Bronchial epithelial cell (primary cell): ENCODE data around the gene SYTL5. TPM values are rescaled to one million over a fixed set of nuclear protein-coding genes. Genes with fewer than 3 reads are reported as not detected.

Experiments
- DNase-seq: peaks from one replicate; pipeline ENCODE4 v3.0.0-alpha.2; 2010; ENCODE audit warnings: low read depth
- FAIRE-seq: peaks from 2 replicates; lab custom pipeline; 2011; peaks lifted over from hg19 to GRCh38; lab: Jason Lieb, UNC
- H3K27me3 ChIP-seq: 2 replicates; pipeline ENCODE4 v1.5.1; 2011; ENCODE audit warnings: low read length; ENCODE audit not compliant: control insufficient read depth, insufficient read depth
- H3K36me3 ChIP-seq: 2 replicates; pipeline ENCODE4 v1.5.1; 2011; ENCODE audit warnings: low read length; ENCODE audit not compliant: control insufficient read depth, insufficient read depth
- H3K4me3 ChIP-seq: 2 replicates; pipeline ENCODE4 v1.5.1; 2011; ENCODE audit warnings: mild to moderate bottlenecking, low read depth, low read length, control low read depth
- CTCF ChIP-seq: IDR thresholded peaks from 2 replicates; pipeline ENCODE4 v1.5.1; 2011; ENCODE audit warnings: mild to moderate bottlenecking, moderate library complexity, low read length, control low read depth, inconsistent platforms; ENCODE audit not compliant: insufficient read depth, severe bottlenecking
- total RNA-seq: library from RNA; depleted of rRNA; stranded (reverse); fragments of >200 nt; gene quantifications from 2 replicates; pipeline ENCODE4 v1.2.1, GENCODE V29; 2014

SYTL5 gene
- total RNA-seq, 1 donor from 2014 or later, result 1.3 TPM

- DNase-seq (no peak), FAIRE-seq (no peak)
- no peak for TF ChIP-seq CTCF
- Histone ChIP-seq H3K36me3 (no peaks in the 10 kb centered on the region), H3K4me3 (no peak overlapping the region), H3K27me3 (no peaks in the 10 kb centered on the region)
Observed at GRCh38 chrX:38163193-38163592, 156.8 kb downstream of the SYTL5 start.

DNA sequence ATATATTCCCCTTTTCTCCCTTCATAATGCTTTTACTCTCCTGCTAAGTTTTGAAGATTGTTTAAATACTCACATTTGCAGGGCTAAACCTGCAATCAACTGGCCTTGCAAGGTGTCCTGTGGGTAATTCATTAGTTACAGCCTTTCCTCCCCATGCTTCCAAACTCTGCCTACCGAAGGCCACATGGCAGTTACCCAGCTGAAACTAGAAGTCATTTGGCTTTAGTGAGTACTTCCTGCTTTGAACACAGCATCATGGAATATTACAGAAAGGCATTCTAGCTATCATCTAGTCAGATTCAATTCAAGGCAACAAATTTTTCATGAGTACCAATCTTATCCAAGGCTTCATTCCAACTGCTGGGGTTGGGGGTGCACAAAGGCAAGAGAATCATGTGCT is 158.7 kb downstream of the SYTL5 start:
- H3K27me3 ChIP-seq, result no peaks in the 10 kb centered on the region
- no peak overlapping the region for H3K4me3 ChIP-seq
- FAIRE-seq, result no peak
- DNase-seq, result no peak
- H3K36me3 ChIP-seq, result no peaks in the 10 kb centered on the region
- TF ChIP-seq CTCF, result no peak

GRCh38 chrX:38166478-38167083 is 160.2 kb downstream of the SYTL5 start:
- no peak overlapping the region for H3K4me3 ChIP-seq
- no peaks in the 10 kb centered on the region for H3K36me3 ChIP-seq
- DNase-seq, result peak; percentile 13
- FAIRE-seq, result no peak
- peak; percentile 5 for TF ChIP-seq CTCF
- H3K27me3 ChIP-seq, result no peaks in the 10 kb centered on the region

DNA sequence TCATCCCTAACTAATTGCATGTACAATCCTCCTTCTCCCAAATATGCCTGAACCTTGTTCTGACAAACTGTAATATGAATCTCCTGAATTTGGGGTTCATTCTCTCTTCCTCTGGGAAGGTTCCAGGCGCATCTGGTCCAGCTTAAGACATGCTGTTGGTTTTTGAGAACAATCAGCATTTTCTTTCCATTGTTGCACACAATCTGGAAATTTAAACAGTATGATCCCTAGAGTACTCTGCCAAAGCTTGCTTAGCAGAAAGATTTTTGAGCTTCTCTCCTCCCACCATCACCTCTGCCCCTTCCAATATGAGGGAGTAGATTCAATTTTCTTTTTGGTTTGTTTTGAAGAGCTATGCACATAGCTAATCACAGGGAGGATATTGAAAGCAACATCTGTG is 164.2 kb downstream of the SYTL5 start:
- no peaks in the 10 kb centered on the region for H3K27me3 ChIP-seq
- DNase-seq, result no peak
- no peak overlapping the region for H3K4me3 ChIP-seq
- no peak for FAIRE-seq
- no peaks in the 10 kb centered on the region for H3K36me3 ChIP-seq
- TF ChIP-seq CTCF, result no peak

- FAIRE-seq, result peak; percentile 55
- Histone ChIP-seq H3K4me3 (no peak overlapping the region), H3K36me3 (no peaks in the 10 kb centered on the region), H3K27me3 (no peaks in the 10 kb centered on the region)
- peak; percentile 12 for DNase-seq
- TF ChIP-seq CTCF, result no peak
Observed at GRCh38 chrX:38172596-38172995, 166.2 kb downstream of the SYTL5 start.

DNA sequence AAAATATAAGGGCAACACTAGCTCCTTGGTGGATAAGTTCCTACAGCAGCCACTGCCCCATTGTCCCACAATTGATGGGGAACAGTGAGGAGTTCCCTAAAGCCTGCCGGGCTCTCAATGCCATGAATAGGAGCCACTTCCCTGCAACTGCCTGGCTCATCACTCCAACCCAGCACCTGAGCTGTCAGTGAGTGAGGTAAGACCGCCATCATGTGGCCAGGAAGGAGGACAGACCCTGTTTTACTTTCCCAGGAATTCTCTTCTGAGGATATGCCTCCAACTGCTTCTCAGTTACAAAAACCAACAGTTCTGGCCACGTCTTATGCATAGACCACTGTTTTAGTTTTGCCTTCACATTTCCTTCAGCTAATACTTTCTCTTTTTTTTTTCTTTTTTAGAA is 168.8 kb downstream of the SYTL5 start:
- H3K36me3 ChIP-seq, result no peaks in the 10 kb centered on the region
- no peak overlapping the region for H3K4me3 ChIP-seq
- TF ChIP-seq CTCF, result peak; percentile 69
- peak; percentile 33 for DNase-seq
- no peak for FAIRE-seq
- no peaks in the 10 kb centered on the region for H3K27me3 ChIP-seq
